GM18861 (cell line): ENCODE measurements around the gene RAPGEF4.
A peak's percentile ranks its signal among the peaks of the same experiment; 100 is the strongest.
"Not testable (repeated sequence)": the region's sequence is repeated elsewhere in the genome, so short reads cannot be mapped to it uniquely, and the experiment has no call there.

Source experiments
- ATAC-seq: cut with Tn5 transposase; IDR thresholded peaks from one replicate; pipeline ENCODE4 v1.9.1; 2021; ENCODE audit not compliant: unreplicated experiment

Gene RAPGEF4

GRCh38 chr2:173027181-173028128, 291.8 kb downstream of the RAPGEF4 start:
- no peak for ATAC-seq

DNA sequence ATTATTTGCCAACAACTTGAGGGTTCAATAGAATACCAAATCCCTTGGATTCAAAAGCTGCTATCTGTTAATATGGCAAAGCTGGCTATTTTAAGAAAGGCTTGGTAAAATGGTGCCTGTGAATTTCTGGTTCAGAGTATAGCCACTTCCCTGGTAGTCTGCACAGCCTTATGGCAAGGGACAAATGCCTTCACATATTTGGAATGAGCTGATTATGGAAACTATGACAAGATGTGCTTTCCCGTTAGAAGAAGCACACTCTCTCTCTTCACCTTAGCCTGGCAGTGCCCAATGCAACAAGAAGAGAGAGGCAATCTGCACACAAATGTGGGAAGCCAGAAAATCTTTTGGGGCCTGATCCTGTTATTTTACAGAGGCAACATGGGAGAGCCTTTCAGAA, 292.5 kb downstream of the RAPGEF4 start:
- ATAC-seq: no peak

- ATAC-seq: no peak
Measured at GRCh38 chr2:173028671-173029070, 293.0 kb downstream of the RAPGEF4 start.

GRCh38 chr2:173030561-173031490, 295.2 kb downstream of the RAPGEF4 start:
- ATAC-seq: no peak

GRCh38 chr2:173032032-173032431, 296.4 kb downstream of the RAPGEF4 start:
- no peak for ATAC-seq

GRCh38 chr2:173033084-173033483, 297.4 kb downstream of the RAPGEF4 start:
- ATAC-seq: no peak

GRCh38 chr2:173034143-173034542, 298.5 kb downstream of the RAPGEF4 start:
- no peak for ATAC-seq

- no peak for ATAC-seq
Measured at GRCh38 chr2:173037245-173038120, 301.8 kb downstream of the RAPGEF4 start.

- ATAC-seq: not testable (repeated sequence)
Measured at GRCh38 chr2:173038257-173038656, 302.6 kb downstream of the RAPGEF4 start.

- ATAC-seq: no peak
Measured at GRCh38 chr2:173040729-173041128, 305.1 kb downstream of the RAPGEF4 start.

DNA sequence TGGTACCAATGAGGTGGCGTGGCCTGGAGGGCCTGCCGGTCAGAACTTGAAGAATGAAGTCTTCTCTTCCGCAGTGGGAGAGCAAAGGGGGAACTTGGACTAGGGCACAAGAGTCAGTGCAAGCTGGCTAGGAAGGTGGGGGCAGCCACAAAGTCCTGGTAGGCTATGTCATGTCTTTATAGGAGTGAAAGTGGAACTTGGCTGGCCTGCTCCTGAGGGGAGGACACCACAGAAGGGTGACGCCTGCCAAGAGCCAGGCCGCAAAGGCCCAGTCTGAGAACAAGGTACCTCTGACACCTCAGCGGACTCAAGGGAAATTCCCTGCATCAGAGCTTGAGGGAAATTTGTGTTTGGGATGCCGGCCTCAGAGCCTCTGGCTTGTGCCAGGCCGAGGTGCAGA, 307.8 kb downstream of the RAPGEF4 start:
- ATAC-seq: no peak

DNA sequence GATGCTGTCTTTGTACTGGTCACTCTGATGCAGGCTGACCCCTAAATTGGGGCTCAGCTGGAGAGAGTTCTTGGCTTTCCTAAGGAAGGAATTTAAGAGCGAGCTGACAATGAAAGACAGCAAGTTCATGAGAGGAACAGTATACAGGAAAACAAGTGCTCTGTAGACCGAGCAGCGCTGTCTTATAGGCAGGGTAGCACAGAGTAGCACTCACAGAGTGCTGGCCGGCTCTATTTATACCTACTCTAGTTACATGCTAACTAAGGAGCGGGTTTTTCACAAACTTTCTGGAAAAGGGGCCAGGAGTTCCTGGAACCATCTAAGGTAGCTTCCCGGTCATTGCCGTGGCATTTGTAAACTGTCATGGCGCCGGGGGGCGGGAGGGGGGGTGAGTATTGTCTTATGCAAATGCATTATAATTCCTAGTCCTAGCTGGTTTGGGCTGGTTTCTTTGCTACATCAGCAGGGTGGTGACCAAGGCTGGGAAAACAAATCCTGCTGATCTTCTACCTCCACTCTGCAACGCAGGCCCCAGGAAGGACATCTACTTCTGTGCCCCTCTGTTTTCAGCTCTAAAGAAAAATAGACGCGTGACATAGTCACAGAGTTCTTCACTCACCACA, 308.4 kb downstream of the RAPGEF4 start:
- no peak for ATAC-seq

- no peak for ATAC-seq
Measured at GRCh38 chr2:173044686-173045085, 309.0 kb downstream of the RAPGEF4 start.

DNA sequence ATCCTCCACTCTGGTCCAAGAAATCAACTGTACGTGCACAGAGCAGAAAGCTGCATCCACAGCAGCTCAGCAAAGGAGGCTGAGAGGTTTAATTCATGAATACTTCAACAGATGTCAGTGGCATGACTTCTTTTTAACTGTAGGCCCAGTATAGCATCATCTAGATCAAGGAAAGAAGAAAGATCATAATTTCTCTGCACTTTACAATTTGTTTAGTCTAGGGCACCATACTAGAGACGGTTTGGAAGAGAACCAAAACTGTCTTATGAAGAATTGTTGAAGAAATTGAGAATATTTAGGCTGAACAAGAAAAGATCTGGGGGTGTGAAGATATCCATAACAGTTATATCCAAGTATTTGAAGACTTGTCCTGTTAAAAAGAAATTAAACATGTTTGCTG, 309.5 kb downstream of the RAPGEF4 start:
- no peak for ATAC-seq

GRCh38 chr2:173048522-173048896, 312.9 kb downstream of the RAPGEF4 start:
- no peak for ATAC-seq

GRCh38 chr2:173048897-173049661, 313.4 kb downstream of the RAPGEF4 start:
- ATAC-seq: peak; percentile 88

DNA sequence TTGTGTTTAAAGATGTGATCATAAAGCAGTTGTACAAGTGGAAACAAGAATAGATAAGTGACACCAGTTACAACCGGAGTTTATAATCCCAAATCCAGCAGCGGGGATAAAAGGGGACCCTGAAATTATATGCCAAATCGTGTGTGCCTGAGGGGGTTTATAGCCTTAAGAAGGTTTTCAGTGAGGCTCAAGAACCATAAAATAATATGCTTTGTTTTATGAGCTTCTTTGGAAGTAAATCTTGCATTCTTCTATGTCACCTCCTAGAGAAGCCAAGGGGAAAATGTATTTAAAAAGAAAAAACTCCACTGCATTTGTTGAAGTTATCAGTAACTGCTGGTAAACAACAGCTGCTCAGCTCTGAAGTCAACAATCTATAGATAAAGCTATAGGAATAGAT, 314.2 kb downstream of the RAPGEF4 start:
- ATAC-seq: no peak

DNA sequence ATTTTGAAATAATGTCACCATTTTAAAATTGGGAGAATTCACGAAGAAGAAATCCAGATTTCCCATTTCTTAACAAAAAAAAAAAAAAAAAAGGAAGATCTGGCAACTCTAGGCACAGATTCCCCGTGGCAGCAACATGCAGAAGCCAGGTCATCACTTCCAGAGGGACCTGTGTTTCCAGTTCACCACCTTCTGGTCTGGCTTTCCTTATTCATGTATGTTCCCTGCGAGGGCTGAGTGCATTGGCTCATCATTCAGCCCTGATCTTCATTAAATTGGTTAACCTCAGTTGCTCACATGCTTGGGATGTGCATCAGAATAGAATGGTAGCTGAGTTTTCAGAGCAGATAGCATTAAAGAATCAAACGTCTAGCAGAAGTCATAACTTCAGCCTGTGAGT, 315.0 kb downstream of the RAPGEF4 start:
- no peak for ATAC-seq

- ATAC-seq: no peak
Measured at GRCh38 chr2:173051463-173052215, 316.0 kb downstream of the RAPGEF4 start.
